A673 (cell line): ENCODE measurements around the gene NRXN2.

Source experiments
- EZH2 ChIP-seq: fragments of 200-600 bp; sonication (generic); IDR thresholded peaks from 2 replicates; pipeline ENCODE4 v1.6.1; 2017; ENCODE audit warnings: borderline replicate concordance, low read depth, mild to moderate bottlenecking, mixed read lengths, antibody characterized with exemption, low read length; ENCODE audit not compliant: poor library complexity, severe bottlenecking
- TF ChIP-seq, protein P1 (sequence below): fragments of 300-800, 200-600 bp; sonication (generic); conservative IDR thresholded peaks from 2 replicates; pipeline ENCODE4 v1.5.1; 2017; ENCODE audit warnings: low read depth, mild to moderate bottlenecking, antibody characterized with exemption, low read length, moderate library complexity, mixed read lengths

DNA sequence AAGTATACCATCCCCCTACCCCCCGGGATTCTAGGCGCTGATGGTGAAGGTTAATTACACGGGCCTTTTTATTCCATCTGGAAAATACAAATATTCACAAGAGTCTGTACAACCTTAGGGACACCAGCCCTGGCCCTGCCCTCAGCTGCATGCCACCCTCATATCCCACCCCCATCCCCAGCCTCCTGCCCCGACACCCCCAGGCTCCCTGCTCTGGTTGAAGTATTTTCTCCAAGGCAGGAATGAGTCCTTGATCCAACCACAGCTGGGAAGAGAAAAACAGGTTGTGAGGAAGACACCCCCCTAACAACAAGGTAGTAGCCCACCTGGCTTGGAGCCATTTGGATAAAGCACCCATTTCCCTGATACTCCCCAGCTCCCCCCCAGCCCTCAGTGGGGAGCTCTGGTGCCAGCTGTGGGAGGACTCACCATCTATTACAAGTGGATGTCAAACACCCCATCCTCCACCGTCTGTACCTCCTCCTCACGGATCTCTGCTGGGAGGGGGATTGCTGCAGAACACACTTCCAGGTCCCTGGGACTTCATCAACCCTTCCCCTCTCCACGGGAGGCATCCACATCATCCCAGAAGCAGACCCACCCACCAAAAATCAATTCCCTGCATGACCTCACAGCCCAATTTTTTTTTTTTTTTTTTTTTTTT lies 4.0 kb upstream of the NRXN2 start:
- TF ChIP-seq, protein P1, sequence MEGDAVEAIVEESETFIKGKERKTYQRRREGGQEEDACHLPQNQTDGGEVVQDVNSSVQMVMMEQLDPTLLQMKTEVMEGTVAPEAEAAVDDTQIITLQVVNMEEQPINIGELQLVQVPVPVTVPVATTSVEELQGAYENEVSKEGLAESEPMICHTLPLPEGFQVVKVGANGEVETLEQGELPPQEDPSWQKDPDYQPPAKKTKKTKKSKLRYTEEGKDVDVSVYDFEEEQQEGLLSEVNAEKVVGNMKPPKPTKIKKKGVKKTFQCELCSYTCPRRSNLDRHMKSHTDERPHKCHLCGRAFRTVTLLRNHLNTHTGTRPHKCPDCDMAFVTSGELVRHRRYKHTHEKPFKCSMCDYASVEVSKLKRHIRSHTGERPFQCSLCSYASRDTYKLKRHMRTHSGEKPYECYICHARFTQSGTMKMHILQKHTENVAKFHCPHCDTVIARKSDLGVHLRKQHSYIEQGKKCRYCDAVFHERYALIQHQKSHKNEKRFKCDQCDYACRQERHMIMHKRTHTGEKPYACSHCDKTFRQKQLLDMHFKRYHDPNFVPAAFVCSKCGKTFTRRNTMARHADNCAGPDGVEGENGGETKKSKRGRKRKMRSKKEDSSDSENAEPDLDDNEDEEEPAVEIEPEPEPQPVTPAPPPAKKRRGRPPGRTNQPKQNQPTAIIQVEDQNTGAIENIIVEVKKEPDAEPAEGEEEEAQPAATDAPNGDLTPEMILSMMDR, result no peak
- no peak for TF ChIP-seq EZH2
